ENCODE data around the gene CDC42EP3. TPM values are rescaled to one million over a fixed set of nuclear protein-coding genes. Genes with fewer than 3 reads are reported as not detected.

CDC42EP3 gene
- total and polyA plus RNA-seq, 2 experiments from 2014 or later: 31.4 TPM

DNA sequence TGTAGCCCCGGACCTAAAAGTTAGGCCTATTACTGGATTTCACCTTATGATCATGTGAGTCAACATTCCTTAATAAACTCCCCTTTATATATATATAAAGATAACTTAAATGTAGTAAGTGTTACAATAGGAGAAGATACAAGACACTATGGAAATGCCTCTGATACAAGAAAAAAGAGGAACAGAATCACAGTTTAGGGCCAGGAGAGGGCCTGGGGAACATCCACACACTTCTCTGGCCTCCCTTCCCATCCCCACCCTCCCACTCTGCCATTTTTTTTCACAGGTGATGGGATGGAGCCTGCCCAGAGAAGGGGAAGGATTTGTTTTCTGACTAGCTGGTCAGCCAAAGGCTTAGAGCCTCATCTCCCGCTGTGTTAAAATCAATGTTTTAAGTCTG is 6.4 kb downstream of the CDC42EP3 start (continued):
- TF ChIP-seq, protein P1, sequence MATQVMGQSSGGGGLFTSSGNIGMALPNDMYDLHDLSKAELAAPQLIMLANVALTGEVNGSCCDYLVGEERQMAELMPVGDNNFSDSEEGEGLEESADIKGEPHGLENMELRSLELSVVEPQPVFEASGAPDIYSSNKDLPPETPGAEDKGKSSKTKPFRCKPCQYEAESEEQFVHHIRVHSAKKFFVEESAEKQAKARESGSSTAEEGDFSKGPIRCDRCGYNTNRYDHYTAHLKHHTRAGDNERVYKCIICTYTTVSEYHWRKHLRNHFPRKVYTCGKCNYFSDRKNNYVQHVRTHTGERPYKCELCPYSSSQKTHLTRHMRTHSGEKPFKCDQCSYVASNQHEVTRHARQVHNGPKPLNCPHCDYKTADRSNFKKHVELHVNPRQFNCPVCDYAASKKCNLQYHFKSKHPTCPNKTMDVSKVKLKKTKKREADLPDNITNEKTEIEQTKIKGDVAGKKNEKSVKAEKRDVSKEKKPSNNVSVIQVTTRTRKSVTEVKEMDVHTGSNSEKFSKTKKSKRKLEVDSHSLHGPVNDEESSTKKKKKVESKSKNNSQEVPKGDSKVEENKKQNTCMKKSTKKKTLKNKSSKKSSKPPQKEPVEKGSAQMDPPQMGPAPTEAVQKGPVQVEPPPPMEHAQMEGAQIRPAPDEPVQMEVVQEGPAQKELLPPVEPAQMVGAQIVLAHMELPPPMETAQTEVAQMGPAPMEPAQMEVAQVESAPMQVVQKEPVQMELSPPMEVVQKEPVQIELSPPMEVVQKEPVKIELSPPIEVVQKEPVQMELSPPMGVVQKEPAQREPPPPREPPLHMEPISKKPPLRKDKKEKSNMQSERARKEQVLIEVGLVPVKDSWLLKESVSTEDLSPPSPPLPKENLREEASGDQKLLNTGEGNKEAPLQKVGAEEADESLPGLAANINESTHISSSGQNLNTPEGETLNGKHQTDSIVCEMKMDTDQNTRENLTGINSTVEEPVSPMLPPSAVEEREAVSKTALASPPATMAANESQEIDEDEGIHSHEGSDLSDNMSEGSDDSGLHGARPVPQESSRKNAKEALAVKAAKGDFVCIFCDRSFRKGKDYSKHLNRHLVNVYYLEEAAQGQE (IDR thresholded peaks at IDR 0.05; ENCODE audit: unreplicated experiment): no peak
- TF ChIP-seq POLR2AphosphoS5 (IDR thresholded peaks at IDR 0.05; ENCODE audit: low read depth) (no peak), EZH2 (IDR thresholded peaks at IDR 0.05; ENCODE audit: low read depth, unreplicated experiment) (no peak), EZH2phosphoT487 (IDR thresholded peaks at IDR 0.05; ENCODE audit: unreplicated experiment) (no peak), NANOG (IDR thresholded peaks at IDR 0.05; ENCODE audit: borderline replicate concordance) (no peak), STAT1 (IDR thresholded peaks at IDR 0.05; ENCODE audit: unreplicated experiment) (no peak), JUNB (IDR thresholded peaks at IDR 0.05; ENCODE audit: unreplicated experiment) (no peak), ETS1 (IDR thresholded peaks at IDR 0.05) (no peak), CREB1 (CRISPR knock-in tag; IDR thresholded peaks at IDR 0.05; ENCODE audit: low read depth) (no peak), ZNF114 (CRISPR knock-in tag; IDR thresholded peaks at IDR 0.05) (no peak), ZNF331 (CRISPR knock-in tag; IDR thresholded peaks at IDR 0.05; ENCODE audit: low read depth) (no peak)

GRCh38 chr2:37664231-37664643 is 7.2 kb downstream of the CDC42EP3 start:
- H3K27me3 Mint-ChIP-seq (ENCODE audit: insufficient read depth, low read depth, poor library complexity): peaks cover 3% of the 10 kb centered on the region
- H3K27ac ChIP-seq (ENCODE audit: low read depth): no peak overlapping the region
- no peak overlapping the region for H3K27ac Mint-ChIP-seq
- TF ChIP-seq STAT1 (IDR thresholded peaks at IDR 0.05; ENCODE audit: unreplicated experiment): no peak
- TF ChIP-seq, protein P1 (IDR thresholded peaks at IDR 0.05; ENCODE audit: unreplicated experiment): no peak
- no peak overlapping the region for H3K4me3 Mint-ChIP-seq
- H3K4me3 ChIP-seq: no peak overlapping the region
- no peaks in the 10 kb centered on the region for H3K27me3 ChIP-seq (ENCODE audit: insufficient read depth)
- no peaks in the 10 kb centered on the region for H3K9me3 Mint-ChIP-seq
- peaks cover 63% of the 10 kb centered on the region for H3K4me1 Mint-ChIP-seq
- H3K36me3 ChIP-seq (ENCODE audit: insufficient read depth): no peaks in the 10 kb centered on the region
- no peaks in the 10 kb centered on the region for H3K9me2 ChIP-seq (ENCODE audit: insufficient read depth)
- no peak overlapping the region for H3K4me2 ChIP-seq
- no peaks in the 10 kb centered on the region for H3F3A ChIP-seq (replicated peaks; ENCODE audit: low read depth)
- no peak overlapping the region for H2AFZ ChIP-seq
- no peak for DNase-seq (ENCODE audit: low spot score)
- peaks cover 34% of the 10 kb centered on the region for H3K36me3 Mint-ChIP-seq (ENCODE audit: low read depth)
- no peak for ATAC-seq
- peaks cover 60% of the 10 kb centered on the region for H3K4me1 ChIP-seq (ENCODE audit: insufficient read depth)
- peaks cover 97% of the 10 kb centered on the region for H3K79me2 ChIP-seq (replicated peaks; ENCODE audit: insufficient read depth)
- peaks cover 56% of the 10 kb centered on the region for H4K20me1 ChIP-seq (replicated peaks; ENCODE audit: insufficient read depth)
